Parathyroid adenoma (tissue), 2 donors: ENCODE results near the gene SNX8.

ENCODE experiments used
- H2AFZ ChIP-seq: fragments of 300-600 bp; sonication (generic); one replicate; pipeline ENCODE4 v1.7.0; 2017; ENCODE audit warnings: antibody characterized with exemption, mild to moderate bottlenecking
- H3K27ac ChIP-seq: fragments of 300-600 bp; sonication (generic); one replicate; pipeline ENCODE4 v1.7.0; 2017
- H3K27me3 ChIP-seq: fragments of 300-600 bp; sonication (generic); one replicate; pipeline ENCODE4 v1.7.0; 2017; ENCODE audit warnings: low read length; ENCODE audit not compliant: control insufficient read depth, insufficient read depth
- H3K36me3 ChIP-seq: fragments of 300-600 bp; sonication (generic); one replicate; pipeline ENCODE4 v1.7.0; 2017; ENCODE audit warnings: low read length; ENCODE audit not compliant: control insufficient read depth, insufficient read depth
- H3K4me1 ChIP-seq: fragments of 300-600 bp; sonication (generic); one replicate; pipeline ENCODE4 v1.7.0; 2017; ENCODE audit warnings: control low read depth
- H3K4me2 ChIP-seq: fragments of 300-600 bp; sonication (generic); one replicate; pipeline ENCODE4 v1.7.0; 2017; ENCODE audit warnings: low read length
- H3K4me3 ChIP-seq: fragments of 300-600 bp; sonication (generic); one replicate; pipeline ENCODE4 v1.7.0; 2017; ENCODE audit warnings: low read depth, low read length
- H3K79me2 ChIP-seq: fragments of 300-600 bp; sonication (generic); one replicate; pipeline ENCODE4 v1.7.0; 2017; ENCODE audit warnings: control low read depth
- H3K9ac ChIP-seq: fragments of 300-600 bp; sonication (generic); one replicate; pipeline ENCODE4 v1.7.0; 2017; ENCODE audit warnings: mild to moderate bottlenecking
- H3K9me3 ChIP-seq: fragments of 300-600 bp; sonication (generic); one replicate; pipeline ENCODE4 v1.7.0; 2017; ENCODE audit warnings: low read length; ENCODE audit not compliant: control insufficient read depth
- TF ChIP-seq, protein P1 (sequence below): fragments of 300-600 bp; sonication (generic); IDR thresholded peaks from one replicate; pipeline ENCODE4 v1.7.0; 2017; ENCODE audit warnings: antibody characterized with exemption, mild to moderate bottlenecking
- donor health status: primary hyperparathyroidism.

Gene SNX8

DNA sequence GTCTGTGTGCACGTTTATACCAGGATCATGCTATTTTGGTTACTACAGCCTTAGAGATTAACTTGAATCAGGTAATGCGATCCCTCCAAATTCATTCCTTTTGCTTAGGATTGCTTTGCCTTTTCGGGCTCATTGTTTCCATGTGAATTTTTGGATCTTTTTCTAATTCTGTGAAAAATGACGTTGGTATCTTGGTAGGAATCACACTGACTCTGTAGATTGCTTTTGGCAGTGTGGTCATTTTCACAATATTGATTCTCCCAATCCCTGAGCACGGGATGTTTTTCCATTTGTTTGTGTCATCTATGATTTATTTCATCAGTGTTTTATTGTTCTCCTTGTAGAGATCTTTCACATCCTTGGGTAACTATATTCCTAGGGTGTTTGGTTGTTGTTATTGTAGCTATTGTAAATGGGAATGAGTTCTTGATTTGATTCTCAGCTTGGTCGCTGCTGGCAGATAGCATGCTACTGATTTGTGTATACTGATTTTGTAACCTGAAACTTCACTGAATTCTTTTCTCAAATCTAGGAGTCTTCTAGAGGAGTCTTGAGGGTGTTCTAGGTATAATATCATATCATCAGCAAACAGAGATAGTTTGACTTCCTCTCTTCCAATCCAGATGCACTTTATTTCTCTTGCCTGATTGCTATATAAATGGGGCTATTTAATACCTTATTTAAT is 18.2 kb downstream of the SNX8 start:
- Histone ChIP-seq H3K4me3 (no peak overlapping the region), H3K4me2 (no peak overlapping the region), H2AFZ (no peak overlapping the region), H3K36me3 (no peaks in the 10 kb centered on the region), H3K79me2 (no peaks in the 10 kb centered on the region), H3K27me3 (no peaks in the 10 kb centered on the region), H3K27ac (no peak overlapping the region), H3K4me1 (no peaks in the 10 kb centered on the region), H3K9ac (no peak overlapping the region), H3K9me3 (no peaks in the 10 kb centered on the region)
- TF ChIP-seq, protein P1, sequence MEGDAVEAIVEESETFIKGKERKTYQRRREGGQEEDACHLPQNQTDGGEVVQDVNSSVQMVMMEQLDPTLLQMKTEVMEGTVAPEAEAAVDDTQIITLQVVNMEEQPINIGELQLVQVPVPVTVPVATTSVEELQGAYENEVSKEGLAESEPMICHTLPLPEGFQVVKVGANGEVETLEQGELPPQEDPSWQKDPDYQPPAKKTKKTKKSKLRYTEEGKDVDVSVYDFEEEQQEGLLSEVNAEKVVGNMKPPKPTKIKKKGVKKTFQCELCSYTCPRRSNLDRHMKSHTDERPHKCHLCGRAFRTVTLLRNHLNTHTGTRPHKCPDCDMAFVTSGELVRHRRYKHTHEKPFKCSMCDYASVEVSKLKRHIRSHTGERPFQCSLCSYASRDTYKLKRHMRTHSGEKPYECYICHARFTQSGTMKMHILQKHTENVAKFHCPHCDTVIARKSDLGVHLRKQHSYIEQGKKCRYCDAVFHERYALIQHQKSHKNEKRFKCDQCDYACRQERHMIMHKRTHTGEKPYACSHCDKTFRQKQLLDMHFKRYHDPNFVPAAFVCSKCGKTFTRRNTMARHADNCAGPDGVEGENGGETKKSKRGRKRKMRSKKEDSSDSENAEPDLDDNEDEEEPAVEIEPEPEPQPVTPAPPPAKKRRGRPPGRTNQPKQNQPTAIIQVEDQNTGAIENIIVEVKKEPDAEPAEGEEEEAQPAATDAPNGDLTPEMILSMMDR: no peak

DNA sequence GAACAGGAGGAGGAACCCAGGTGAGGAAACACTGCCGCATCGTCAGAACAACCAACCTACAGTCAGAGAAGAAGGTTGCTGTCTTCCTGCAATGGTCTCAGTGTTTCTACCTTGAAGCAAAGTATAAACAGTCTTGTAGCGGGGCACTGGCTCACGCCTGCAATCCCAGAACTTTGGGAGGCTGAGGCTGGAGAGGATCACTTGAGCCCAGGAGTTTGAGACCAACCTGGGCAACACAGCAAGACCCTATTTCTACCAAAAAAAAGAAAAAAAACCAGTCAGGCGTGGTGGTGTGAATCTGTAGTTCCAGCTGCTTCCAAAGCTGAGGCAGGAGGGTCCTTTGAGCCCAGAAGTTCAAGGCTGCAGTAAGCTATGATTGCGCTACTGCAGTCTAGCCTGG is 23.4 kb downstream of the SNX8 start:
- H3K27me3 ChIP-seq: no peaks in the 10 kb centered on the region
- no peak overlapping the region for H2AFZ ChIP-seq
- TF ChIP-seq, protein P1: no peak
- no peaks in the 10 kb centered on the region for H3K9me3 ChIP-seq
- H3K9ac ChIP-seq: no peak overlapping the region
- H3K4me1 ChIP-seq: no peaks in the 10 kb centered on the region
- peaks cover 2% of the 10 kb centered on the region for H3K79me2 ChIP-seq
- H3K27ac ChIP-seq: no peak overlapping the region
- no peak overlapping the region for H3K4me2 ChIP-seq
- no peaks in the 10 kb centered on the region for H3K36me3 ChIP-seq
- H3K4me3 ChIP-seq: no peak overlapping the region

DNA sequence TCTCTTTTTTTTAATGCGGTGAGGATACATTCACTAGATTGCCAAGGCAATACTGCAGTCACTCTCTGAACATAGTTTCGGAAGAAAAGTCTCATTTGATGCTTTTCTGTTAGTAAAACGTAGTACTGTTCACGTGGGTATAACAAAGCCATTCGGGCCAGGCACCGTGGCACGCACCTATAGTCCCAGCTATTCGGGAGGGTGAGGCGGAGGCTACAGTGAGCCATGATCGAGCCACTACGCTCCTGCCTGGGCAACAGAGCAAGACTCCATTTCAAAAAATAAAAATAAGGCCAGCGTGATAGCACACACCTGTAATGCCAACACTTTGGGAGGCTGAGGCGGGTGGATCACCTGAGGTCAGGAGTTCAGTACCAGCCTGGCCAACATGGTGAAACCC is 24.6 kb downstream of the SNX8 start:
- H3K79me2 ChIP-seq: peaks cover 2% of the 10 kb centered on the region
- no peak overlapping the region for H3K4me2 ChIP-seq
- no peaks in the 10 kb centered on the region for H3K36me3 ChIP-seq
- no peak overlapping the region for H2AFZ ChIP-seq
- TF ChIP-seq, protein P1: no peak
- no peak overlapping the region for H3K4me3 ChIP-seq
- H3K27me3 ChIP-seq: no peaks in the 10 kb centered on the region
- no peaks in the 10 kb centered on the region for H3K9me3 ChIP-seq
- no peak overlapping the region for H3K9ac ChIP-seq
- no peak overlapping the region for H3K27ac ChIP-seq
- H3K4me1 ChIP-seq: no peaks in the 10 kb centered on the region

DNA sequence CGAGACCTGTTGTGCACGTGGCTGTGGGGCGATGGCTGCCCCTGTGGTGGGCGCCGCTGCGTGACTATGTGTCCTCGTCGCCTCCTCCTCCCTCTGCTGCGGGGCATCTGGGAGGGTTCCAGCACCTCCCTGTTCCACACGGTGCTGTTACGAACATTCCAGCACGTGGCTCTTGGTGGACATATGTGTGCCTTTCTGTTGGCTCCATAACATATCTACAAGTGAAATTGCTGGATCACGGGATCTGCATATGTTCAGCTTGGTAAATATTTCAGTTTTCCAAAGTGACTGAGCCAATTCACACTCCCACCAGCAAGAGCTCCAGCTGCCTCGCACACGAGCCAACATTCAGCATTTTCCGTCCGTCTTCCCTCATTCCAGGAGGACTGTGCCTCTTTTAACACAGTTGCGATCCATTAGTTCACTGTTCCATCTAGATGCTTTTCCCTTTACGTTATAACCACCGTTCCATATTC is 25.1 kb downstream of the SNX8 start:
- H3K27ac ChIP-seq: no peak overlapping the region
- H3K79me2 ChIP-seq: peaks cover 2% of the 10 kb centered on the region
- TF ChIP-seq, protein P1: no peak
- H3K9ac ChIP-seq: no peak overlapping the region
- H3K9me3 ChIP-seq: no peaks in the 10 kb centered on the region
- H3K4me3 ChIP-seq: no peak overlapping the region
- H2AFZ ChIP-seq: no peak overlapping the region
- no peak overlapping the region for H3K4me2 ChIP-seq
- no peaks in the 10 kb centered on the region for H3K27me3 ChIP-seq
- H3K36me3 ChIP-seq: no peaks in the 10 kb centered on the region
- no peaks in the 10 kb centered on the region for H3K4me1 ChIP-seq

DNA sequence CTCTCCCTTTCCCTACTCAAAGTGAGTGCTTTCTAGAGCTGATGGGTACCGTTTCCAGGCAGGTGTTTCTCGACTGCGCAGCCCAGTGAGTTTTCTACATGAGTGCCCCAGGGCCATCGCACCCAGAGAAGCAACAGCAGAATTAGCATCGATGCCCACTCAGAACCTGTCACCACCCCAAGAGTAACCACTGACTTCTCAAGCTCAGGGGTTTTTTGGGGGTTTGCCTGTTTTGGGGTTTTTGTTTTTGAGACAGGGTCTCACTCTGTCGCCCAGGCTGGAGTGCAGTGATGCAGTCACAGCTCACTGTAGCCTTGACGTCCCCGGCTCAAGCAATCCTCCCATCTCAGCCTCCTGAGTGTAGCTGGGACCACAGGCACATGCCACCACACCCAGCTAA is 25.7 kb downstream of the SNX8 start:
- no peaks in the 10 kb centered on the region for H3K4me1 ChIP-seq
- H3K4me2 ChIP-seq: no peak overlapping the region
- no peak overlapping the region for H3K4me3 ChIP-seq
- TF ChIP-seq, protein P1: no peak
- no peaks in the 10 kb centered on the region for H3K9me3 ChIP-seq
- no peaks in the 10 kb centered on the region for H3K27me3 ChIP-seq
- H2AFZ ChIP-seq: no peak overlapping the region
- H3K27ac ChIP-seq: no peak overlapping the region
- H3K79me2 ChIP-seq: peaks cover 2% of the 10 kb centered on the region
- no peaks in the 10 kb centered on the region for H3K36me3 ChIP-seq
- no peak overlapping the region for H3K9ac ChIP-seq
